ENCODE data around the gene IFT22.

GRCh38 chr7:101357433-101357832 is 35.8 kb upstream of the IFT22 start:
- TF ChIP-seq EZH2 (IDR thresholded peaks at IDR 0.05; ENCODE audit: low read depth, low read length, severe bottlenecking), result no peak
- TF ChIP-seq CEBPB (IDR thresholded peaks at IDR 0.05; ENCODE audit: low read depth, low read length), result no peak
- TF ChIP-seq ATF2 (IDR thresholded peaks at IDR 0.05; ENCODE audit: low read length), result no peak
- no peak for TF ChIP-seq GABPA (IDR thresholded peaks at IDR 0.05; ENCODE audit: borderline replicate concordance, insufficient read depth, low read length)
- no peak for TF ChIP-seq POLR2A (IDR thresholded peaks at IDR 0.05; ENCODE audit: control extremely low read depth in 1 of 2, low read depth in 2 of 2, low read length in 2 of 2)
- TF ChIP-seq PHF8 (conservative IDR thresholded peaks at IDR 0.05; ENCODE audit: low read depth, low read length), result no peak
- no peak for TF ChIP-seq SIN3A (conservative IDR thresholded peaks at IDR 0.05 in 1 of 2, IDR thresholded peaks at IDR 0.05 in 1 of 2; ENCODE audit: low read depth in 1 of 2, low read length in 2 of 2)
- no peak for TF ChIP-seq KDM5A (IDR thresholded peaks at IDR 0.05; ENCODE audit: low read length)
- no peak for TF ChIP-seq POLR2AphosphoS5 (IDR thresholded peaks at IDR 0.05; ENCODE audit: low read depth, low read length)
- no peak for TF ChIP-seq CTCF (IDR thresholded peaks at IDR 0.05; ENCODE audit: control extremely low read depth in 1 of 3, insufficient read depth in 1 of 3, low read depth in 1 of 3, low read length in 3 of 3)
- TF ChIP-seq NRF1 (IDR thresholded peaks at IDR 0.05; ENCODE audit: low read depth, low read length), result no peak
- no peak for TF ChIP-seq TAF1 (IDR thresholded peaks at IDR 0.05; ENCODE audit: low read depth, low read length)

Data from H1 (cell line).